SKM-1 treated with dmso at 0.1 percent for 144 hours (cell line): Measurements from ENCODE around the gene TPRA1.

Source experiments
- DNase-seq: peaks from one replicate; lab custom pipeline; 2025; ENCODE audit not compliant: unreplicated experiment; lab: John Stamatoyannopoulos, UW

Gene TPRA1

GRCh38 chr3:127566833-127567232, 23.7 kb downstream of the TPRA1 start:
- DNase-seq: no peak

DNA sequence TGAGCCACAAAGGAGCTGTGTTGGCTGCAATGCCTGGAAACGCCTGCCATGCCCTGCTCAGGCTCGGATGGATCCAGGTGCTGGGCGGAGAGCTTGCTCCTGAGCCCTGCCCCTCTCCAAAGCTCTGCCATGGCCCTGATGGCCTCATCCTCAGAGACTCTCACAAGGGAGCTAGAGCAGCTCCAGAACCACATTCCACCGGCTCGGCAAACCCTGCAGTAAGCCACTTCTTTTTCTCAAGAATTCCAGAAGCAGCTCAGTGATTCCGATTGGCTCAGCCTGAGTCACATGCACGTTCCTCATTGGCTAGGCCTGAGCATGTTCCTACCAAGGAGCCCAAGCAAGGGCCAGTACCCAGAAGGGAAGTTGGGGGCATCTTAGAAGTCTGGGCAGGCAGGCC, 24.8 kb downstream of the TPRA1 start:
- no peak for DNase-seq

GRCh38 chr3:127560051-127560787, 30.3 kb downstream of the TPRA1 start:
- DNase-seq: peak; percentile 60

GRCh38 chr3:127556565-127556964, 34.0 kb downstream of the TPRA1 start:
- no peak for DNase-seq

DNA sequence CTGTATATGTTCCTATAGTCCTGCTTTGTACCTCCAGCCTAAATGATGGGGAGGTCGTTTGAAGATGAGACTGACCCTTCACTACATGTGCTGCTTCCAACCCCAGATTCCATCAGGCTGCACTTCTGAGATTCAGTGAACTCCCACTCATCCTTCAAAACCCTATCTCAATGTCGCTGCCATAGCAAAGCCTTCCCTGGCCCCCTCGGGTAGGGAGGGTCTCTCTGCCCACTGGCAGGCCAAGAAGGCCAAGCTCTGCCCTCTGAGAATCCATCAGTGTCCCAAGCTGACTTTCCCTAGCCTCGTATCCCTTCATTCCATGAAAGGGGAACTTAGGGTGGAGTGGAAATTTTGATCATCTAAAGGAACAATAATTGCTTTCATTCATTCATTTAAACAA, 35.4 kb downstream of the TPRA1 start:
- DNase-seq: no peak

DNA sequence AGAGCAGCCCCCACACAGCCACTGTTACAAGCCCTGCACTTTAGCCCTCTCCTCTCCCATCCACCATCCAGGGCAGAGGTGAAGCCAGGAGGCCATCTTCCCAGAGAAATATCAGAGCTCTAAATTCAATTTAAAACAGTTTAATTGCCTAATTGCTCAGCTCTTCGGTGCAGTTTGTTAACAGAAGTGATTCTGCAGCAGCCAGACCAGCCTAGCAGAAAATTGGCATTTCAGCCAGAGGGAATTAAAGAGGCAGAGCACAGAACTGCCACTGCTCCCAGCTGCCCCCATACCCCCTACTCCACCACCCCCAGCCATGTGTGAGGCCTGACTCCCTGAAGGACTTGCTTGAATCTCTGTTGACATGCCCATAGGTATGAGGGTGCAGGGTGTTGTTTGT, 38.5 kb downstream of the TPRA1 start:
- DNase-seq: no peak

DNA sequence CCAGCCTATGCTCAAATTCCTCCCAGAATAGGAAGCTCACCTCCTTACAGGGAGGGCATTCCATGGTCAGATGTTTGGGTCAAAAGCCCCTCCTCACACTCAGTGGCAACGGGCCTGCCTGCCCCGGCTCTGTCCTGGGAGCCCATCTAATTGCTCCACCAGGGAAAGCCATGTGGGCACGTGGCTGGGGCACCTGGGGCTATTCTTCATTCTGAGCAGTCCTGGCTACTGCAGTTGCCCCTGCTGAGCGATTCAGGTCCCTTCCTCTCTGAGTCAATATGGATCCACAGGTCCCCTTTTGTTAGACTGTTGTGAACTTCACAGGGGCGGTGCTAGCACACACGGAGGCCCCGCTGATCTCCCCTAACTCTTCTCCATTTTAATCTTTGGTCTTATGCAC, 39.4 kb downstream of the TPRA1 start:
- no peak for DNase-seq

DNA sequence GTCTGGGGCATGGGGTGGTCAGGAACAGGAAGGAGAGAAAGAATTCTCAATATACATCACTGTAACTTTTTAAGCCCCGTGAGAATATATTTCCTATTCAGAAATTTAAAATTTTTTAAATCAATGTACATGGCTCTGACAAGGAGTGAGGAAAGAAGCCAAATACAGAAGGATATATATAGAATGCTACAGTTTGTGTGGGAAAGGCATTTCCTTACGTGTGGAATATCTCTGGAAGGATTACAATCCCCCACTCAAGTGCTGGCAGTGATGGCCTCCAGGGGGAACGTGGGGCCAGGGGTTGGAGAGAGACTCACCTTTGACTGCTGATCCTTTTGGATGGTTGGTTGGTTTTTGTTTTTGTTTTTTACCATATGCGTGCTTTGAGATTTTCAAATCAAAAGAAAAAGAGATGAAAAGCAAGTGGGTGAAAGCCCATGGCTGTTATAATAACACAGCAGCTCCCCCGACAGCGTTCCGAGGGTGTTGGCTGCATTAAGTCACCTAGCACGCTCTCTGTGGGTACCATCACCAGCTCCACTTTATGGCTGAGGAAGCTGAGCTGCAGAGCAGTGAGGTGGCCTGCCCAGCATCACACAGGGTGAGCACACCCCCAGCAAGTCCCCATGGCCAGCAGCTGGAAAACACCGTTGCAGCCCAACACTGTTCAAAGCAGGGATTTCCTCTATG, 39.9 kb downstream of the TPRA1 start:
- no peak for DNase-seq

DNA sequence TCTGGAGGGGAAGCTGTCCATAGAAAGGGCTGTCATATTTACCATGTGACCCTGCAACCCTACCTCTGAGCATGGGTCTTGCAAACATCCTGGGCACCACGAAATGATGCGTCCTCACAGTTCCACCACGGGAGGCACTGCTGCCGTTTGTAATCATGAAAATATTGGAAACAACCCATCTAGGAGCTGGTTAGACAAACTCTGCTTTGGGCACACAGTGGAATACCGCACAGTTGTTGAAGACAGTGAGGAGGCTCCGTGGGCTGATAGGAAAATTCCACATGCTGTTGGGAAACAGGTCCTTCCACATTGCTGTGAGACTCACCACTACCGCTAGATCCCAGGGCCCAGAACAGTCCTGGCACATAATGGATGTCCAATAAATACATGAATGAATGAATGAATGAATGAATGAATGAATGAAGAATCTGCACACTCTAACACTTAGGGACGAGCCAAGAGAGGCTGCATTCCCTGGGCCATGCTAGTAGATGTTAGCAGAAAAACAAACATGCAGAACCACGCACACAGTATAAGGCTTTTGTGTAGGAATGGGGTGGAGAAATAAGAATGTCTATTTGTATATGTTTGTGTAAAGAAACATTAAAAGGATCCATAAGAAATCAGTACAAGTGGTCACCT, 40.6 kb downstream of the TPRA1 start:
- DNase-seq: no peak

- DNase-seq: peak; percentile 45
Measured at GRCh38 chr3:127547761-127548605, 42.5 kb downstream of the TPRA1 start.

- DNase-seq: no peak
Measured at GRCh38 chr3:127546970-127547733, 43.4 kb downstream of the TPRA1 start.

DNA sequence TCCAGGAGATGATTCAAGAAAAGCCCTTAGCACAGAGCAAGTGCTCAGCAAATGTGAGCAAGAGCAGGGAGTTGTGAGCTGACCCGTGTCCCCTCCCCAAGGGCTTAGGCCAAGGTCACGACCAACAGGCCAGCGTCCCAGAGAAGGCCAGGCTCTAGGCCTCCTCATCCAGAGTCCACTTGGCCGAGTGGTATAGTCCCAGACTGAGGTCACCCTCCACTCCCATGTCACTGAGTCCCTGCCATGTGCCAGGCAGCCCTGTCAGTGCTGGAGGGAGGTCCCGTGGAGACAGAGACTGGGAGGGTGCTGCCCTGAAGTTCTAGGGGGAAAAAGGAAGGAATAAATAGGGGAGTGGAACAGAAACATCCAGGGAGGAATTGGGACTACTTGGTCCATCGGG, 44.0 kb downstream of the TPRA1 start:
- DNase-seq: no peak

DNA sequence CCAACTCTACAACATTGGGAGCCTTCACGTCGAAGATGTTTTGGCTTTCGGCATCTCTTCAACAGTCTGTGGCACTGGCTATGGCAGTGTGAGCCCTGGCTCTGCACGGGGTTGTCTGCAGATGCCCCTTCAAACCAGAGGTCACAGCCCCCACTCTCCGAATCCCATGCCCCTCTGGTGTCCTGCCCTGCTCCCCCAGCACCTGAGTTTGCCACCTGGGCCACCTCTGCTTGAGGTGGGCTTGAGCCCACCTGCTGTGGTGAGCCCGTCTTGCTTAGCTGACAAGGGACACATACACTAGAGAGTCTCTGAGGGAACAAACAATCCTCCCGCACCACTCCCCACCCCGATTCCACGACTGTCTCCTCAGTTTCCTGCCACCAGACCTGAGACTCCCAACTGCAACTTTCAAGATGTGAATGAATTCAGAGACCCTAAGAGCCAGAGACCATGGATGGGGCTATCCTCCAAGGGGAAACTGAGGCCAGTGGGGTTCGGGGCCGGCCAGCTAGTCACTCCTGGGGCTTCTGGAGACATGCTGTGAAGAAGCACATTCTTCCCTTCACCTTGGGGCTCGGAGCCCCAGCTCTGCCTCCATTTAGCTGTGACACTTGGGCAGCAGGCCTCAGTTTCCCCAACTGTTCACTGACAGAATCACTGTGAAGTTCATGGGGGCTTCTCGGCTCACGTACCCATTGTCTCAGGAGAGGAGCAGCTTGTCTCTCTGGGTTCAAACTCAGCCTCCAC, 44.6 kb downstream of the TPRA1 start:
- no peak for DNase-seq

- DNase-seq: no peak
Measured at GRCh38 chr3:127545216-127545615, 45.3 kb downstream of the TPRA1 start.

DNA sequence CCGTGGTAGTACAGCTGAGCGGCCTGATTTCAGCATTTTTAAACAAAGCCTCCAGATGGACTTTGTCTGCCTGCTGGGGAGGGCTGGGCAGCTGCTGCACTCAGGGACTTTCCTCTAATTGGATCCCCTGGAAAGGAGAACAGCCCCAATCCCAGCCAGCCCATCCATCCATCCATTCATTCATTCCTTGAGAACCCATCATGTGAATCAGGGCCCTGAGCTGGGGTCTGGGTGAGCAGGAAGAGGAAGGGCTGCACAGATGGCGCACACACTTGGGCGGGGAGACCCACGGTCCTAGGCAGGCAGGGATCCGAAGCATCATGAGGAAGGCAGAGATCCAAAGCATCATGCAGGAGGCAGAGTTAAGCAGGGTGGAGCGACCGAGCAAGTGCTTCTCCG, 45.7 kb downstream of the TPRA1 start:
- no peak for DNase-seq

DNA sequence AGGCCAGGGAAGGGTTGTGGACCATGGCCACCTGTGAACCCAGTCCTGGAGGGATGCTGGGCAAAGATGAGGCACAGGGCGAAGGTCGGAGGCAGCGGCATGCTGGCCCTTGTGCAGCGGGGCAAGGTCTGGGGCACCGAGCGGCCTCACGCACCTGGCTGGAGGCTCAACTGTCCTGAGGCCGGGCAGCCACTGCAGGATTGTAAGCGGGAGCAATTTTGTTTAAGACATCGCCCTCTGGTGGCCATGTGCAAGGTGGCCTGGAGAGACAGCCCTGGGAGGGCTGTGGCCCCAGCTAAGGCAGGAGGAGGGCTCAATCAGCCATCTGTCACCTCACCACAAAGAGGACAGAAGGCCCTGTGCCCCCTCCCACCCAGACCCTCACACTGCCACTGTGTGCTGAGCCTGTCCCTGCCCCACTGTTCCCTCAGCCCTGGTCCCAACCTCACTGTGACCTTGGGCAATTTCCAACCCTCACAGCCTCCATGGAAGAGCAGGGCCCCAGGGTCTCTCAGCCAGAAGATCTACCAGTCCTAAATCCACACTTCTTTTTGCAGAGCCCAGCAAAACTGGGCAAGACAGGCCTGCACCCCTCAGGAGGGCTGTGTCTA, 46.2 kb downstream of the TPRA1 start:
- peak; percentile 65 for DNase-seq

GRCh38 chr3:127543441-127543840, 47.1 kb downstream of the TPRA1 start:
- no peak for DNase-seq

DNA sequence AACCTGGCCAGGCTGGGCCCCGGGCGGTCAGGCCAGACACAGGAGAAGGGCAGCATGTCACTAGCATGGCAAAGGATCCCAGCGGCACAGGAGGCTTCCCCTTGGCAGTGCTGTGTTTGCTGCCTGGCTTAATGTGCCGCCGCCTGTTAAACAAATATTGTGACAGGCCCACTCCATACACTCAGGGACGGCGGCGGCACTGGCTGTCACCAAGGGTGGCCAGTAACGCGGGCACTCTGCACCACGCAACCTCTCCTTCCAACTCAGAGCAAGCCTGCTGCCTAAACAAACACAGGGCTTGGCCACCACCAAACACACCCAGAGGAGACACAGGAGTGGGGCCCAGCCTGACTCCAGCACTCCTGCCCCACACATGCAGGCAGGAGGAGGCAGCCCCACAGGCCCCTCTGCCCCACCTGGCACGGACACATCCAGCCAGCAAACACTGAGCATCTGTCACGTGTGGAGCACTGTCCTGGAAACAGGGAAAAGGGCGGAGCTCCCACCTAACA, 48.0 kb downstream of the TPRA1 start:
- DNase-seq: no peak

- no peak for DNase-seq
Measured at GRCh38 chr3:127541320-127541719, 49.2 kb downstream of the TPRA1 start.
